HepG2 (cell line): ENCODE measurements around the gene SLC5A6. TPM values are rescaled to one million over a fixed set of nuclear protein-coding genes. Genes with fewer than 3 reads are reported as not detected.

Experiments used
- ETS1 ChIP-seq: sonication (generic); formaldehyde crosslinking; IDR thresholded peaks from 2 replicates; pipeline ENCODE4 v1.4.0; 2020; ENCODE audit warnings: missing genetic modification reagents
- HCFC1 ChIP-seq: fragments of 150-350 bp; IDR thresholded peaks from 2 replicates; pipeline ENCODE4 v1.6.1; 2014; ENCODE audit warnings: low read depth, low read length
- HNRNPUL1 ChIP-seq: fragments of 200-400 bp; formaldehyde crosslinking; IDR thresholded peaks from 2 replicates; pipeline ENCODE4 v1.6.1; 2017; ENCODE audit warnings: low read depth, mild to moderate bottlenecking, low read length, moderate library complexity
- KDM2A ChIP-seq: sonication (generic); formaldehyde crosslinking; IDR thresholded peaks from 2 replicates; pipeline ENCODE4 v1.4.0; 2020; ENCODE audit warnings: low read depth, missing genetic modification reagents, borderline replicate concordance
- MEF2D ChIP-seq: sonication (generic); formaldehyde crosslinking; IDR thresholded peaks from 2 replicates; pipeline ENCODE4 v1.5.1; 2020; ENCODE audit warnings: mild to moderate bottlenecking, missing genetic modification reagents
- RAD21 ChIP-seq: fragments of 450-650 bp; formaldehyde crosslinking; IDR thresholded peaks from 2 replicates; pipeline ENCODE4 v1.5.0; 2020; ENCODE audit warnings: mild to moderate bottlenecking
- REL ChIP-seq: sonication (generic); formaldehyde crosslinking; conservative IDR thresholded peaks from 2 replicates; pipeline ENCODE4 v1.8.0; 2022; ENCODE audit warnings: mild to moderate bottlenecking, missing genetic modification reagents, moderate library complexity
- SNAPC4 ChIP-seq: sonication (generic); formaldehyde crosslinking; IDR thresholded peaks from 2 replicates; pipeline ENCODE4 v1.4.0; 2020; ENCODE audit warnings: mild to moderate bottlenecking, missing genetic modification reagents
- SOX13 ChIP-seq, 3 experiments: fragments of 450-650 bp in 1 of 3; sonication (generic) in 1 of 3; formaldehyde crosslinking in 1 of 3; IDR thresholded peaks in 2 of 3; conservative IDR thresholded peaks in 1 of 3; 2 replicates each; pipeline versions ENCODE4 v1.5.0 to v1.6.1; 2016 to 2020; ENCODE audit warnings: antibody characterized with exemption in 1 of 3, mild to moderate bottlenecking in 1 of 3, missing compliant biosample characterization in 1 of 3, missing genetic modification reagents in 1 of 3, moderate library complexity in 1 of 3
- ZNF280B ChIP-seq: sonication (generic); formaldehyde crosslinking; IDR thresholded peaks from 2 replicates; pipeline ENCODE4 v1.5.0; 2020; ENCODE audit warnings: missing genetic modification reagents, mild to moderate bottlenecking, borderline replicate concordance
- ZNF34 ChIP-seq: sonication (generic); formaldehyde crosslinking; IDR thresholded peaks from 2 replicates; pipeline ENCODE4 v1.4.0; 2020; ENCODE audit warnings: mild to moderate bottlenecking, missing genetic modification reagents, borderline replicate concordance
- ZNF512 ChIP-seq: sonication (generic); formaldehyde crosslinking; IDR thresholded peaks from 2 replicates; pipeline ENCODE4 v1.4.0; 2020; ENCODE audit warnings: mild to moderate bottlenecking, missing genetic modification reagents
- ZNF512B ChIP-seq: sonication (generic); formaldehyde crosslinking; IDR thresholded peaks from 2 replicates; pipeline ENCODE4 v1.5.1; 2020; ENCODE audit warnings: missing genetic modification reagents, mild to moderate bottlenecking, borderline replicate concordance
- ZNF619 ChIP-seq: sonication (generic); formaldehyde crosslinking; IDR thresholded peaks from 2 replicates; pipeline ENCODE4 v1.4.0; 2020; ENCODE audit warnings: mild to moderate bottlenecking, missing genetic modification reagents
- polyA plus RNA-seq, 8 experiments: library from polyadenylated mRNA; depleted of rRNA in 3 of 8; stranded (reverse) in 7 of 8; unstranded in 1 of 8; fragments of >200 nt; fragmentation: Illumina TruSeq in 4 of 8; extraction: Trizol in 4 of 8; gene quantifications; 2 replicates each; pipeline versions ENCODE4 v1.2.1 to v1.2.3, GENCODE V29; 2011 to 2016; ENCODE audit warnings: low read depth in 4 of 8, missing spikeins in 1 of 8, mixed read lengths in 1 of 8; ENCODE audit not compliant: insufficient read depth in 1 of 8
- total RNA-seq, 5 experiments: library from RNA; depleted of rRNA; stranded (reverse); fragments of >200 nt; fragmentation: Illumina TruSeq; extraction: Trizol; gene quantifications; 2 replicates each; pipeline ENCODE4 v1.2.3, GENCODE V29; 2016; ENCODE audit warnings: low read depth in 1 of 5

SLC5A6 gene
- total and polyA plus RNA-seq, 2 of the 13 experiments (the other 11 are each of a cell fraction or from before 2014, with no cell fraction given), result 135 to 417 TPM

- TF ChIP-seq ZNF512 (CRISPR knock-in tag), result peak; percentile 71; the same call in 1 of the 2 replicates
- TF ChIP-seq HCFC1, result peak; percentile 51; the same call in 1 of the 2 replicates
- peak; percentile 71 for TF ChIP-seq RAD21 (CRISPR knock-in tag)
- TF ChIP-seq REL (CRISPR knock-in tag), result peak; percentile 80; the same call in 1 of the 2 replicates
- peak; percentile 78; the same call in 1 of the 2 replicates for TF ChIP-seq KDM2A (CRISPR knock-in tag)
- TF ChIP-seq SOX13 (IDR thresholded peaks at IDR 0.05), result 0 out of 2 replicates have a peak, but pooled peaks have one; percentile 25
- peak in 1 of 2 experiments; percentile 22; a peak in 1 of 4 replicates for TF ChIP-seq SOX13 (CRISPR knock-in tag; conservative IDR thresholded peaks at IDR 0.05 in 1 of 2, IDR thresholded peaks at IDR 0.05 in 1 of 2)
- peak; percentile 96; the same call in 1 of the 2 replicates for TF ChIP-seq ZNF280B (CRISPR knock-in tag)
- TF ChIP-seq ZNF512B (CRISPR knock-in tag), result peak; percentile 84; the same call in 1 of the 2 replicates
- TF ChIP-seq SNAPC4 (CRISPR knock-in tag), result 0 out of 2 replicates have a peak, but pooled peaks have one; percentile 34
- TF ChIP-seq ZNF619 (CRISPR knock-in tag), result 0 out of 2 replicates have a peak, but pooled peaks have one; percentile 27
- TF ChIP-seq ZNF34 (CRISPR knock-in tag), result peak; percentile 93
- no peak for TF ChIP-seq HNRNPUL1
- no peak for TF ChIP-seq ETS1 (CRISPR knock-in tag)
- TF ChIP-seq MEF2D (CRISPR knock-in tag), result 0 out of 2 replicates have a peak, but pooled peaks have one; percentile 38
These were observed at the start of gene SLC5A6, which contains the start of gene ATRAID (continued) for GRCh38 chr2:27211943-27212625.
